GM19455 (cell line): ENCODE measurements around the gene CAMTA2.
A peak's percentile ranks its signal among the peaks of the same experiment; 100 is the strongest.

ENCODE experiments used
- ATAC-seq: cut with Tn5 transposase; IDR thresholded peaks from one replicate; pipeline ENCODE4 v1.9.1; 2021; ENCODE audit not compliant: unreplicated experiment

Gene CAMTA2

GRCh38 chr17:4968486-4969046 is 18.9 kb downstream of the CAMTA2 start:
- no peak for ATAC-seq

DNA sequence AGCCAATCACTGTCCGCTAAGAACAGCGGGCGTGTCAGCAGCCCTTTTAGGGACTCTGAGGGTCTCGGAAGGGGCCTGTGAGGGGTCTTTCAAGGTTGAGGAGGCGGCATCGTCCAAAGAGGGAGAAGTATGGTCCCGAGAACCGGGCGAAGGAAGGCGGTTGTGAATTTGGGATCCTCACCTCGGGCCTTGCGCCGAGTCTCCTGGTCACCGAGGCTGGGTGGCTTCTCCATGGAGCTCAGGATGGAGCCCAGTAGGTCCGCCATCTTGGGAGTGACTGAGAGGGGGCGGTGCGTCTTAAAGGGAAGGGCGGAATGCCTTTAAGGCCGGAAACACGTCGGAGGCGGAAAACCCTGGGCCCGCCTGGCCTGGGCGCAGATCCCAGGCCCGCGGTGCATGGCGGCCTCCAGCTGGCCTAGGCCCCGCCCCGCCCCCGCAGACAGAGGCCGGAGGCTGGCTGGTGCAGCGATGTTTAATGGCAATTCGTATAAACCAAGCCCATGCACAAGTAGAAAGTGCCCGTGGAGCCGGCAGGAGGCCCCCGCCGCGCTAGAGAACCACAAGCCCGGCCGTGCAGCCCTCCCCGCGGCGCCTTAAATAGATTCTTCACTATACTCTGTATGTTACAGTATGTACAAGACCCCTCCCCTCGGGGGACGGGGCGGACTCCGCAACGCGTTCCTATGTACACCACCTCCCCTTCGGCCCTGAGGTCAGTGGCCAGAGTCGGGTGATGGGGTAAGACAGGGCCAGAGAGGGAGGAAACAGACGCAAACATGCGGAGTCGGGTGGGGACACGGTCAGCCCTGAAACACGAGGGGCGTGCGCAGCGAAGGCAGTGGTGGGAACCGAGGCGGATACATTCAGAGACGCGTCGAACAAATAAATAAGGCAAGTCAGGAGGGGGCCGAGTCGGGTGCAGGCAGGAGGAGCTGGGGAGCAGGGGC is 19.7 kb downstream of the CAMTA2 start, which contains the start of gene SPAG7:
SPAG7 (minus strand) TSS at position 279 of the 947 bp plus-strand sequence; CDS start at position 266, 13 bp downstream.
- peak; percentile 52 for ATAC-seq

DNA sequence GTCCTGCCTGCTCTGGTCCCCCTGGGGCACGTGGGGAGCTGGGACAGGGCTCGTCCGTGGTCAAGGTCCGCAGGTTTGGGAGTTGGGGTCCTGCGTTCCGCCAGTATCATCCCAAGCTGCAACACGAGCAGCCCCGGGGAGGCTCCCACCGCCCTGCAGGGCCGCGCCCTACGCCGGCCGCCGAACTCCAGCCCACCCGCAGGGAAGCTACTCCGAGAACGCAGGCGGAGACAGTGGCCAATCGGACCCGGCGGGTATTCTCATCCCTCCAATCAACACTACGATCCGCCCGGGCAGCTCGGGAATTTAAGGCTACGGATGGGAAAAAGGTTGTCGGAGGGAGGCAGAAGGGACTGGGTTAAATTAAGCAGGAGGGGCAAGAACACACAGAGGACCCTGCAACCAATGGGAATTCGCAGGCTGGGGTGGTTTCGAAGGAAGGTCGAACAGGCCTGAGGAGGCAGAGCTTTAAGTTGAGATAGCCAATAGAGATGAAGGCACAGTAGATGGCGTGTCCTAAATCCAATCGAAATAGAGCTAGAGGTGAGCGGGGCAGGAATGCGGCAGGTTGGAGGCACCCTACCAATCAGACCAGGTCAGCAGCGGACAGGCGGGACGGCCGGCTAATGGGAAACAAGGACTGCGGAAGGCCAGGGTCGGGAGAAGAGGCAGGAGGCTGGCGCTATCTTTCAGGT is 20.5 kb downstream of the CAMTA2 start:
- peak; percentile 86 for ATAC-seq

DNA sequence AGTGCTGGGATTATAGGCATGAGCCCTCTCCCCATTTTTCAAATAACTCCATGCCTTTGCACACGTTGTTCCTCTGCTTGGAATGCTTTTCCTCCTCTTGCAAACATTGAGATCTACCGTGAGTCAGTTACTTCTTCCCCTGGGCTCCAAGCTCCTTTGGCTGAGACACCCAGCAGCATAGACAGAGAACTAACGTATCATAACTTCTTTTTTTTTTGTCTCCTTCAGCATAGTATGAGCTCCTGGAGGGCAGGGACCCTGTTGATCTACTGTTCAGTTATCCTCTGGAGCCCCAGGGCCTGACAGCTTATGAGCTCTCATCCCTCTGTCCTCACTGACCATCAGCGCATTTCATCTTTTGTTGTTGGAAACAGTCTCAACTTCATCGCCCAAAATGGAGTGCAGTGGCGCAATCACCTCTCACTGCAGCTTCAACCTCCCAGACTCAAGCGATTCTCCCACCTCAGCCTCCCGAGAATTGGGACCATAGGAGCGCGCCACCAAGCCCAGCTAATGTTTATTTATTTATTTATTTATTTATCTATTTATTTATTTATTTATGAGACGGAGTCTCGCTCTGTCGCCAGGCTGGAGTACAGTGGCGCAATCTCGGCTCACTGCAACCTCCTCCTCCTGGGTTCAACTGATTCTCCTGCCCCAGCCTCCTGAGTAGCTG is 22.0 kb downstream of the CAMTA2 start:
- no peak for ATAC-seq

GRCh38 chr17:4960279-4960922 is 27.1 kb downstream of the CAMTA2 start:
- ATAC-seq: no peak

GRCh38 chr17:4959261-4959965 is 28.1 kb downstream of the CAMTA2 start:
- no peak for ATAC-seq

DNA sequence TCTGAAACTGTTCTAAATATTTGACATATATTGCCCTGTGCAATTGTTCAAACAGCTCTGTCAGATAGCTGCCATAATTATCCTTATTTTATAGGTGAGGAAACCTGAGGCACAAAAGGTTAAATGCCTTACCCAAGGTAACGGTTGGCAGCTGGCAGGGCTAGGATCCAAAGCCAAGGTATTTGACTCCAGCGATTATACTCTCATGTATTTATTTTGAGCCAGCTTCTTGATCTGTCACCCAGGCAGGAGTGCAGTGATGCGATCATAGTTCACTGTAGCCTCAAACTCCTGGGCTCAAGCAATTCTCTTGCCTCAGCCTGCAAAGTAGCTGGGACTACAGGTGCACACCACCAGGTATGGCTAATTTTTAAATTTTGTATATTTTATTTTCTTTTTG is 29.4 kb downstream of the CAMTA2 start:
- ATAC-seq: no peak

GRCh38 chr17:4956493-4957061 is 30.9 kb downstream of the CAMTA2 start:
- ATAC-seq: no peak

DNA sequence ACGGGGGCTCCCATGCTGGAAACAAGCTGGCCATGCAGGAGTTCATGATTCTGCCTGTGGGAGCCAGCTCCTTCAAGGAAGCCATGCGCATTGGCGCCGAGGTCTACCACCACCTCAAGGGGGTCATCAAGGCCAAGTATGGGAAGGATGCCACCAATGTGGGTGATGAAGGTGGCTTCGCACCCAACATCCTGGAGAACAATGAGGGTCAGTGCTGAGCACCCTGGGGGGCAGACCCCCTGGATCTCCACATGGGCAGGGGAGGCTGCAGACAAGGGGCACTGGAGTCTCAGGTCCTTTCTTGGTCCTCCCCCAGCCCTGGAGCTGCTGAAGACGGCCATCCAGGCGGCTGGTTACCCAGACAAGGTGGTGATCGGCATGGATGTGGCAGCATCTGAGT is 32.4 kb downstream of the CAMTA2 start:
- no peak for ATAC-seq

DNA sequence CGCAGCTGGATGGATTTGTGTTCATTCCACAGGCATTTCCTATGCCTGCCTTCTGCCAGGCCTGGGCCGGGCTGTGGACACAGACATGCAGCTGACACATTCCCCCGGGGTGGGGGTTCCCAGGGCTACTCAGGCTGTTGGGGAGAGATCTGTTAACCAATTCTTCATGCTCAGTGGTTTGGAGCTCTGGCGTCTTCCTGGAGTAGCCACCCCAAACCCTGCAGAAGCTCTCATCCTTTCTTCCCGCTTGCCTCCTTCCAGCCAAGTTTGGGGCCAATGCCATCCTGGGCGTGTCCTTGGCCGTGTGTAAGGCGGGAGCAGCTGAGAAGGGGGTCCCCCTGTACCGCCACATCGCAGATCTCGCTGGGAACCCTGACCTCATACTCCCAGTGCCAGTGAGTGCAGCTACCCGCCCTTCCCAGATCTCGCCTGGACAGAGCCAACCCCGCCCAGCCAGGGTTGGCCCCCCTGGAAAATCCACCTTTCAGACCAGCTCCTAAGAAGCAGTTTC is 34.0 kb downstream of the CAMTA2 start:
- no peak for ATAC-seq

DNA sequence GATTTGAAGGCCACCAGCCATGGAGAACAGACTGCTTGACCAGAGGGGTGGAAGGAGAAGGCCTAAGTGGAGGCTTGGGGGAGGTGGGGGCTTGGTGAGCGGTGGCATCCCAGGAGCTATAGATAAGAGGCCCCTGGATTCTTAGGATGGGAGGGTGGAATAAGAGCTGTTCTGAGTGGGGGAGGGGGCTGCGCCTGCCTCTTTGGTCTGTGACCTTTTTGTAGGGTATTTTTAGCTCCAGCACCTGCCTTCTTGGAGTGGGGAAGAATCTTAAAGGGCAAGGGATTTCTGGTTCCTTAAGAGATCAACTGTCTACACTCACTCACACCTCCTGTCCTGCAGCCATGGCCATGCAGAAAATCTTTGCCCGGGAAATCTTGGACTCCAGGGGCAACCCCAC is 36.0 kb downstream of the CAMTA2 start:
- ATAC-seq: no peak

DNA sequence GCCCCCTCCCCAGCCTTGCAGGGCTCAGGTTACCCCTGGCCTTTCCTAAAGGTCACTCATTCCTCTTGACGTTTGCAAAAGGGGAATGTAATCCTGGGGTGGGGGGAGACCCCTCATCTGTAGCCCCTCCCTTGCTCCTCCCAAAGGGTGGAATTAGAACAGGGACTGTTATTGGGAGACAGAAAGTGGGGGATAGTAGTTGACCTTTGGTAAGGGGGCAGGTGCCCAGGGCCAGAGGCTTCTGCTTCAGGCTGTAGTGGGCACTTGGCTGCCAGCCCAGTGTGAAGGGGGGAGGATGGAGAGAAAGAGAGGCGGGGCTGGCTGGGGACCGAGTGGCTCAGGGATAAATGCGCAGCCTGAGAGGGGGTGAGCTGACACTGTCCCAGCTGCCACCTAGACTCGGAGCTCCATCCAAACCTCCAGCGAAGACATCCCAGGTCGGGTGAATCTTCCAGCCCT is 36.7 kb downstream of the CAMTA2 start, which contains the start of gene ENO3:
ENO3 (plus strand) TSS at position 374 of the 459 bp plus-strand sequence. CDS start 711 bp downstream, outside the sequence.
- ATAC-seq: no peak

DNA sequence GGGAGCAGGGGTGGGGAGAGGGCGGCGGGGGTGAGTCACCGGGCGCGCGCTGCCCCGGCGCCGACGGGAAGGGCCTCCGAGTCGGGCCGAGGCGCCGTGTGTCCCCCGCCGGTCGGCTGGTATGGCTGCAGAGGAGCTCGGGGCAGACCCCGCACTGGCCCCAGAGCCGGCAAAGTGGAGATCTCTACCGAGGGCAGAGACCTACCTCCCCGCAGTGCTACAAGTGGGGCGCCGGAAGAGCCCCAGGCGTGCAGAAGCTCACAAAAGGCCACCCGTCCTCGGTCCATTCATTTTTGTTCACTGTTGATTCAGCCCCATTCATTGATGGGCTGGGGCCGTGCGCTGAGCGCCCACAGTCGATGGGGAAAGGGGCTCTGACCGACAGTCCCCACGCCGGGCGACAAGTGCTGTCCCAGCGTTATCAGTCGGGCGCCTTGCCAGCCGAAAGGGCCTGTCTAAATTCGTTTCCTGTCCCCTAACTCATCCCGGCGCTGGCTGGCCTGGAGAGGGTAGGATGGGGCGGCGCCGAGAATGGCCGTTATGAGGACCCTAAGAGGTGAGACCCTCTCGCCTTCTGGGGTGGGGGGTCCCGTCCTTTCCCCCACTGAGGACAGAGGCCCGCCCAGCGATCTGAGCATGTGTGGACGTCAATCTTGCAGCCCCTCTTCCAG is 37.3 kb downstream of the CAMTA2 start:
- ATAC-seq: no peak

- peak; percentile 32 for ATAC-seq
Measured at GRCh38 chr17:4949321-4950074, 38.0 kb downstream of the CAMTA2 start.

DNA sequence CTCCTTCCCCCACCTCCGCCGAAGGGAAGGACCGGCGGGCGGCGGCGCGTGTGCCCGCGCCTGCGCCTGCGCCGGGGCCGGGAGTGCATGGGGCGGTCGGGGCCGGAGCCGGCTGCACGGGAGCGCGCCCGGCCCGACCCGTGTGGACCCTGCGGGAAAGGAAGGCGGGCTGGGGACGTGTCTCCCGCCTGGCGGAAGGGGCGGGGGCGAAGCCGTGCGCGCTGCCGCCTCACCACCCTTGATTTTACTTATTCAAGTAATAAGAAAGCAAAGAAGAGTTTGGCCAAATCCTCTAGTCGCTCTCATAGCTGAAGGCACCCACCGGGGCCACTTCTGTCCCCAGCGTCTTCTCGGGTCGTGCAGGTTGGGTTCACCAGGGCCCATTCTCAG is 38.5 kb downstream of the CAMTA2 start:
- ATAC-seq: peak; percentile 27

DNA sequence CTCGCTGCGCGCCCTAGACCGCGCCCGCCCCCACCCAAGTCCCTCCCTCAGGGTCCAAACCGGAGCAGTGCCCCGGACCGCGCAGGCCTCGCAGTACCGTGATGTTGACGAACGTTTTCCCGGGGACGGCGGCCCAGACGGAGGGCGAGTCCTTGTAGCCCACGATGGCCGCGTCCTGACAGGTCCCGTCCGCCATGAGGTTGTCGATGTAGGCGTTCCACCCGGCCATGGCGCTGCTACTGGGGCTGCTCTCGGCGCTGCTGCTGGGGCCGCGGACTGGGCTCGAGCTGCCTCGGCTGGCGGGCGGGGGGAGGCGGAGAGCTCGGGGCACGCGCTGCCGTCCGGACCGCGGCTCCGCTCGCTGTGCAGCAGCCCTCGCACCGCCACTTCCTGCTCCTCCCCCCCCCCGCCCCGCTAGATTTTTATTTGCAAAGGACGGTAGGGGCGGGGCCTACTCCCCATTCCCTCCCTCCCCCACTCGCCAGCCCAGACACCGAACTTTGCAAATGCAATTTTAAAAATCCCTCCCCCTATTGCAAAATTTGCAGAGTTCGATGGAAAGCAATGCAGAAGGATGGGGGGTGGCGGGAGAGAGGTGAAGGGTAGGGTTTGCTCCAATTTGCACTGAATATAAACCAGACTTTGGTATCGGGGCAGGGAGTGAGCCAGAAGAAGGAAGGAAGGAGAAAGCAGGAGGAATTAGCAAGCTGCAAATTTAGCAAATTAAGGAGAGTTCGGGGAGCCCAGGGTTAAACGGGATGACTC is 39.1 kb downstream of the CAMTA2 start, which contains the start of gene PFN1:
PFN1 (minus strand) TSS at position 365 of the 765 bp plus-strand sequence; CDS start at position 229, 136 bp downstream.
- peak; percentile 18 for ATAC-seq
